Astrocyte (in vitro differentiated cells and primary cell): ENCODE measurements around the gene TTF1.

ENCODE experiments used
- EZH2 ChIP-seq: IDR thresholded peaks from 2 replicates; pipeline ENCODE4 v1.6.1; 2012; ENCODE audit warnings: mild to moderate bottlenecking, low read length, inconsistent platforms; ENCODE audit not compliant: insufficient read depth
- TF ChIP-seq, protein P1 (sequence below): IDR thresholded peaks from 2 replicates; pipeline ENCODE4 v1.5.1; 2011; ENCODE audit warnings: low read depth, mild to moderate bottlenecking, inconsistent platforms, low read length, moderate library complexity; ENCODE audit not compliant: insufficient read depth

DNA sequence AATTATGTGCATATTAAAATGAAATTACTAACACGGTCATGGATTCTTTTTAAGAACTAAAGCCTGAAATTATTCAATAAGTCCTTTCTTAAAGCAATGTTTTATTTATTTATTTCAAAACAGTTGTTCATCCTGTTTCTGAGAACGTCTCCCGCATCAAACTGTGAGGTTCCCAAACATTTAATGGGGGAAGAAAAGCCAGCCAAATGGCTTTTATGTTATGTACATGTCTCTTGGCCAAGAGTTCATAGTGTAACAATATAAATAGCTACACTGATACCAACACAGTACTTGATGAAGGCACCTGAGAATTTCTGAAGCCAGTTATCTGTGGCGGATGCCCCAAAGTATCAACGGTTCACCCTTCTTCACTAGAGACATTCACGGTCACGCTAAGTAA is 15.7 kb downstream of the TTF1 start:
- TF ChIP-seq, protein P1, sequence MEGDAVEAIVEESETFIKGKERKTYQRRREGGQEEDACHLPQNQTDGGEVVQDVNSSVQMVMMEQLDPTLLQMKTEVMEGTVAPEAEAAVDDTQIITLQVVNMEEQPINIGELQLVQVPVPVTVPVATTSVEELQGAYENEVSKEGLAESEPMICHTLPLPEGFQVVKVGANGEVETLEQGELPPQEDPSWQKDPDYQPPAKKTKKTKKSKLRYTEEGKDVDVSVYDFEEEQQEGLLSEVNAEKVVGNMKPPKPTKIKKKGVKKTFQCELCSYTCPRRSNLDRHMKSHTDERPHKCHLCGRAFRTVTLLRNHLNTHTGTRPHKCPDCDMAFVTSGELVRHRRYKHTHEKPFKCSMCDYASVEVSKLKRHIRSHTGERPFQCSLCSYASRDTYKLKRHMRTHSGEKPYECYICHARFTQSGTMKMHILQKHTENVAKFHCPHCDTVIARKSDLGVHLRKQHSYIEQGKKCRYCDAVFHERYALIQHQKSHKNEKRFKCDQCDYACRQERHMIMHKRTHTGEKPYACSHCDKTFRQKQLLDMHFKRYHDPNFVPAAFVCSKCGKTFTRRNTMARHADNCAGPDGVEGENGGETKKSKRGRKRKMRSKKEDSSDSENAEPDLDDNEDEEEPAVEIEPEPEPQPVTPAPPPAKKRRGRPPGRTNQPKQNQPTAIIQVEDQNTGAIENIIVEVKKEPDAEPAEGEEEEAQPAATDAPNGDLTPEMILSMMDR, result no peak
- TF ChIP-seq EZH2, result no peak
